NCI-H82 treated with DMSO at 0.1 percent for 48 hours (cell line): ENCODE results near the gene SNRNP35.
A peak's percentile ranks its signal among the peaks of the same experiment; 100 is the strongest.
"Not testable (repeated sequence)": the region's sequence is repeated elsewhere in the genome, so short reads cannot be mapped to it uniquely, and the experiment has no call there.

Experiments used
- DNase-seq: peaks from one replicate; lab custom pipeline; 2025; ENCODE audit not compliant: unreplicated experiment; lab: John Stamatoyannopoulos, UW

The SNRNP35 gene

GRCh38 chr12:123487428-123487827 is 29.5 kb downstream of the SNRNP35 start:
- no peak for DNase-seq

GRCh38 chr12:123488539-123489230 is 30.7 kb downstream of the SNRNP35 start:
- no peak for DNase-seq

GRCh38 chr12:123489580-123489979 is 31.6 kb downstream of the SNRNP35 start:
- DNase-seq: no peak

- DNase-seq: no peak
Measured at GRCh38 chr12:123490089-123490488, 32.1 kb downstream of the SNRNP35 start.

- no peak for DNase-seq
Measured at GRCh38 chr12:123491056-123491455, 33.1 kb downstream of the SNRNP35 start.

GRCh38 chr12:123491481-123491880 is 33.5 kb downstream of the SNRNP35 start:
- DNase-seq: no peak

- peak; percentile 48 for DNase-seq
Measured at GRCh38 chr12:123492339-123493039, 34.5 kb downstream of the SNRNP35 start.

DNA sequence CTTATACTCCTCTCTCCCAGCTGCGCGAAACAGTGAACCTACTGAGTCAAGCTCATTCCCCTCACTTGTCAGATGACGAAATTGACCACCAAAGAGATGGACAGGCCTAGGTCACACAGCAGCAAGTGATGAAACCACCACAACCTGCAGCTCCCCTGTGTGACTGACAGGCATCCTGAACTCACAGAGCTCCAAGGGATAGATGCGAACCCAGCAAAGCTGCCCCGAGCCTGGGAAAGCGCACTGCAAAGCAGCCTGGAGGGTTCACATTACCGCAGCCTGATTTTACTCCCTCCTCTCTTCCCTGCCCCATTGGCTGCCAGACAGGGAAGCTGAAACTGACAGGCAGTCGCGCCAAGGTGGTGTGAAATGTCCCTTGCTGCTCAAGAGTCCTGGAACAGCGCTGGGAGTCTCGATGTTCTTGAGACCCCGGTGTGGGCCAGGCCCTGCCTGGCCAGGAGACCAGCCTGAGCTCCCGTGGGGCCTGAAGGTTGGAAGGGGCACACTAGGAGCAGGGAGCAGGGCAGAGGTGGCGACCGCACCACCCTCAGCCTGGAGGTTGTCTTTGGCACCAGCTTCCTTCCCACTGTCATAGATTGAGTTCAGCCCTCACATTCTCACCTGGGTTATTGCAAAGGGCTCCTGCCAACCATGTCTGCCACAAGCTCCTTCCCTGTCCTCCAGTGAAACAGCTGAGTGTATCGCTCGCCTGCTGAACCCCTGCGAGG is 36.3 kb downstream of the SNRNP35 start:
- DNase-seq: no peak

GRCh38 chr12:123497065-123497464 is 39.1 kb downstream of the SNRNP35 start:
- DNase-seq: no peak

GRCh38 chr12:123498126-123498825 is 40.3 kb downstream of the SNRNP35 start:
- no peak for DNase-seq

- no peak for DNase-seq
Measured at GRCh38 chr12:123499332-123499731, 41.4 kb downstream of the SNRNP35 start.

DNA sequence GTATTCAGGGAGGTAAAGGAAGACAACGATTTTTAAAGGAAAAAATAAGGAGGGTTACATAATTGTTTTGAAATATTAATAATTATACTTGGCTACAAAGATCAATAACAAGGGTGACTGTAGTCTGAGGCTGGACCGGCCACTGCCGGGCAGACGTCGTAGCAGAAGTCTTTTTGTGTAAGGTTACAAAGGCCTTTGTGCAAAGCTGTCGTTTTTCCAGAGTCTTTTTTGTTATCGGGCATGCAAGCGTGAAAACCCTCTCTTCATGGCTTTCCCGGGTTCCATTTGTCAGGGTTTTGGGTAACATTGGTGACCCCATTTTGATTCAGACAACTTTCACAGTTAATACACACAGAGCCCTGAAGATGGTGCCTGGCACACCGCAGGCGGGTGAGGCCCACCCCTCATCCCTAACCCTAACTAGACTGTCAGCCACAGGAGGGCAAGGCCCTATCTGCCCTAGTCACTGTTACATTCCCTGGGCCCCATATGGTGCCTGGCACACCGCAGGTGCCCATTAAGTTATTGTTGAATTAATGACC is 44.3 kb downstream of the SNRNP35 start:
- DNase-seq: no peak

DNA sequence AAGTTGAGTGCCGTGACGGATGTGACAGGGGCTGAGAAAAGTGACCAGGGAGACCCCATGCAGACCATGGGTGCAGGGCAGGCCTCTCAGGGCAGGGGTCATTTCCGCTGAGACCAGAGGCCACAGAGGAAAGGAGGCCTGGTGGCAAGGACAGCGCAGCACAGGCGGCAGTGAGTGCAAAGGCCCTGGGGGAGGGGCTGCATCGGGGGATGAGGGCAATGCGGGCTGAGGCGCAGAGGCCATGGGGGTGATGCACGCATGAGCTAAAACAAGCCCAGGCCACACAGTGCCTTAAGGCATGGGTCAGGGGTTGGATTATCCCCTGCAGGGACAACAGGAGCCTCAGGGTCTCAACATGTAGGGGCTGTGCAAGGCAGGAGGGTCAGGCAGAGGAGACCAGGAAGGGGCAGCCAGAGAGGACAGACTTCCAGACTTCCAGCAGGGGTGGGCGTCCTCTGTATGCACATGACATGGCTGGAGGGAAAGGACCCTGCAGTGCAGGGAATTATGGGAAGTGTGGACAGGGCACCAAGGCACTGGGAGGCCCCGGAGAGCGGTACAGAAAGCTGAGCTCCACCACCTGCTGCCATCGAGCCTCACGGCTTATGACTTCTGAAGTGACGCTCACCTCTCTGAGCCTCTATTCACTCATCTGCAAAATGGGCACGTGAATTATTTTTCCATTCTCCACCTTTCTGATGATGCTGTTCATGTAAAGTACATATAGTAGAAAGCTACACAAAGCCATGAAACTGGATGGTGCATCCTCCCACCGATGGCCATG is 48.3 kb downstream of the SNRNP35 start:
- no peak for DNase-seq

DNA sequence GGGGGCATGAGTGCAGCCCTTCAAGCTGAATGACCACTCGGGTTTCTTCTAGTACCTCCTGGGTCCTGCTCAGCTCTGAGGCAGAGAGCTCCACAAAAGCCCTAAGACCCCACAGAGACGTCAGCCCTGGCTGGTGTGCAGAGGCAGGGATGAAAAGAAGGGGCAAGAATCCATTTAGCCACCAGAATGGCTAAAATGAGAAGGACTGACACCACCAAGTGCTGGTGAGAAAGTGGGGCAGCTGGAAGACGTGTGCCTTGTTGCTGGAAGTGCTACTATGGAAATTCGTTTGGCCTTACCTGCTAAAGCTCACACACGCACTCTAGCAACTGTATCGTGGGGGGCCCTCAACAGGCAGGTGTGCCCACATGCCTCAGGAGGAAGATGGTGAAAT is 48.9 kb downstream of the SNRNP35 start:
- DNase-seq: no peak

GRCh38 chr12:123512838-123513665 is 55.1 kb downstream of the SNRNP35 start:
- no peak for DNase-seq

DNA sequence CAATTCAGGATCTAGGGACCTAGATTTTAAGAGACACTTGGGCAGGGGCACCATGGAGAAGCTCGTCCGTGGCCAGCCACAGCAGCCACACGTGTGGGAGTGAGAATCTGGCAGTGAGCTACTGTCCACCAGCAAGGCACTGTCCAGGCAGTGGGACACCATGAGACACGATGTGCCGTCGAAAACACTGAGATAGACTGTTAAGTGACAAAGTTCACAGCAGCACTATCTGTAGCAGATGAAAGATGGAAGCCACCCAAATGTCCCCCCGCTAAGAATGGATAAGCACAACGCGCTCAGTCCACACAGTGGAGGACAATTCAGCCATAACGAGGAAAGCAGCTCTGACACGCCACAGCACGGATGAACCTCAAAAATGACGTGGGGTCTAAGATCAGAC is 55.9 kb downstream of the SNRNP35 start:
- no peak for DNase-seq

DNA sequence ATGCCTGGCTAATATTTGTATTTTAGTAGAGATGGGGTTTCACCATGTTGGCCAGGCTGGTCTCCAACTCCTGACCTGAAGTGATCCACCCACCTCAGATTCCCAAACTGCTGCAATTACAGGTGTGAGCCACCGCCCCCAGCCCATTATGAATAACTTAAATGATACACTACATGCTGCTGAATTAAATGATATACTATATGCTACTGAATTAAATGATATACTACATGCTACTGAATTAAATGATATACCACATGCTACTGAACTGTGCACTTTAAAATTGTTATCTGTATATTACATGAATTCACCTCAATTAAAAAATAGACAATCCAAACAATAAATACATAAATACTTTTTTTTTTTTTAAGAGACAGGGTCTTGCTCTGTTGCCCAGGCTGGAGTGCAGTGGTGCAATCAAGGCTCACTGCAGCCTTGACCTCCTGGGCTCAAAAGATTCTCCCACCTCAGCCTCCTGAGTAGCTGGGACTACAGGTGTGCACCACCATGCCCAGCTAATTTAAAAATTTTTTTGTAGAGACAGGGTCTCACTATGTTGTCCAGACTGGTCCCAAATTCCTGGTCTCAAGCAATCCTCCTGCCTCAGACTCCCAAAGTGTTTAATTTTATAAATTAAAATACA is 56.8 kb downstream of the SNRNP35 start:
- DNase-seq: not testable (repeated sequence)

DNA sequence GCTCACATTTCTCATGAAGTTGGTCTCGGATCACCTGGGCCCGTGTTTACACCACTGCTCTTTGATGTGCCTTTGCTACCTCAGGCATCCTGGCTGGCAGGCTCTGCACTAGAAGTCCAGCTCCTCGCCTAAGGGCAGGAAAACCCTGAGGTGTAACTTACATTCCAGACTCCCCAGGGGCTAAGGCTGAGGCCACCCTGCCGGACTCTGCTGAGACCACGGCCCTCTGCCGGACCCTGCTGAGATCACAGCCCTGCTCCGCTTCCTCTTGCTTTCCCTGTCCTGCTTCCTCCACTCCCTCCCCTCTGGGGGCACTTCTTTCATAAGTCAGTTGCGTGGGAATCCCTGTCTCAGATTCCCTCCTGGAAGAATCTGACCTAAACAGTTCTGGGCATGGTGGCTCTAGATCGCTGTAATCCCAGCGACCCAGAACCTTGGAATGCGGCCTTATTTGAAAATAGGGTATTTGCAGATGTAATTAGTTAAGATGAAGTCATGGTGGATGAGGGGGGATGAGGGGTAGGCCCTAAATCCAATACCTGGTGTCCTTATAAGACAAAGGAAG is 58.4 kb downstream of the SNRNP35 start:
- DNase-seq: no peak
